K562 (cell line): Measurements from ENCODE around the gene EBI3. TPM values are rescaled to one million over a fixed set of nuclear protein-coding genes. Genes with fewer than 3 reads are reported as not detected.

Experiments used
- ELF1 ChIP-seq: fragments of 200-800 bp; sonication (Bioruptor generic); IDR thresholded peaks from 2 replicates; pipeline ENCODE4 v1.6.1; 2016; ENCODE audit warnings: missing genetic modification characterization, missing compliant biosample characterization
- GTF2F1 ChIP-seq: IDR thresholded peaks from 2 replicates; pipeline ENCODE4 v1.6.1; 2011; ENCODE audit warnings: low read depth, low read length, improper control_type of control experiment
- IRF2 ChIP-seq: sonication (generic); formaldehyde crosslinking; IDR thresholded peaks from 2 replicates; pipeline ENCODE4 v1.8.1; 2022; ENCODE audit warnings: mild to moderate bottlenecking, missing genetic modification reagents
- OTX1 ChIP-seq: fragments of 450-650 bp; formaldehyde crosslinking; IDR thresholded peaks from 2 replicates; pipeline ENCODE4 v1.4.0; 2022; ENCODE audit warnings: mild to moderate bottlenecking
- SMAD1 ChIP-seq: fragments of 150-350 bp; IDR thresholded peaks from 2 replicates; pipeline ENCODE4 v1.6.1; 2014; ENCODE audit warnings: low read length, low read depth; ENCODE audit not compliant: partially characterized antibody
- TAF1 ChIP-seq: IDR thresholded peaks from 2 replicates; pipeline ENCODE4 v1.6.1; 2011; ENCODE audit warnings: mild to moderate bottlenecking, low read length, moderate library complexity; ENCODE audit not compliant: insufficient read depth, control insufficient read depth, severe bottlenecking; ENCODE audit errors: extremely low read depth
- TEAD4 ChIP-seq, 2 experiments: sonication (generic) in 1 of 2; formaldehyde crosslinking in 1 of 2; IDR thresholded peaks; 2 replicates each; pipeline versions ENCODE4 v1.6.1 to v1.8.0; 2012 to 2022; ENCODE audit warnings: borderline replicate concordance in 1 of 2, inconsistent platforms in 1 of 2, low read length in 1 of 2, mild to moderate bottlenecking in 1 of 2, missing genetic modification reagents in 1 of 2
- TSC22D4 ChIP-seq: fragments of 450-650 bp; IDR thresholded peaks from 2 replicates; pipeline ENCODE4 v1.6.1; 2016; ENCODE audit warnings: missing genetic modification characterization, missing biosample characterization, control low read depth
- ZBED1 ChIP-seq: IDR thresholded peaks from 2 replicates; pipeline ENCODE4 v1.6.1; 2014
- ZNF121 ChIP-seq: sonication (generic); formaldehyde crosslinking; conservative IDR thresholded peaks from 2 replicates; pipeline ENCODE4 v1.8.0; 2022; ENCODE audit warnings: missing genetic modification reagents
- polyA plus RNA-seq, 8 experiments: library from polyadenylated mRNA; depleted of rRNA in 4 of 8; stranded (reverse) in 5 of 8; unstranded in 3 of 8; fragments of >200 nt; fragmentation: Nextera tagmentation in 2 of 8; fragmentation: Illumina TruSeq in 1 of 8; extraction: Ambion mirVana in 2 of 8; extraction: Trizol in 1 of 8; gene quantifications; 2 replicates each; pipeline versions ENCODE4 v1.2.1 to v1.2.3, GENCODE V29; 2011 to 2014; ENCODE audit warnings: inconsistent platforms in 1 of 8, missing spikeins in 1 of 8
- total RNA-seq, 7 experiments: library from RNA; depleted of rRNA in 6 of 7; stranded (reverse); fragments of >200 nt in 6 of 7; fragmentation: Illumina TruSeq in 2 of 7; extraction: Trizol in 2 of 7; gene quantifications; 2 replicates each; pipeline versions ENCODE4 v1.2.1 to v1.2.3, GENCODE V29; 2011 to 2021; ENCODE audit warnings: low replicate concordance in 1 of 7
- TF ChIP-seq, protein P1 (sequence below), 2 experiments: fragments of 450-650 bp; IDR thresholded peaks; 2 replicates each; pipeline ENCODE4 v1.6.1; 2018; ENCODE audit warnings: mild to moderate bottlenecking in 2 of 2, low read depth in 1 of 2; ENCODE audit not compliant: partially characterized antibody in 2 of 2
- TF ChIP-seq, protein P2 (sequence below), 2 experiments: fragments of 450-650 bp; conservative IDR thresholded peaks; 2 replicates each; pipeline ENCODE4 v1.6.1; 2017; ENCODE audit warnings: mild to moderate bottlenecking in 2 of 2, moderate library complexity in 2 of 2
- TF ChIP-seq, protein P3 (sequence below): conservative IDR thresholded peaks from 2 replicates; pipeline ENCODE4 v1.6.1; 2011; ENCODE audit warnings: low read depth, mild to moderate bottlenecking, low read length; ENCODE audit not compliant: control insufficient read depth
- TF ChIP-seq, protein P4 (sequence below): fragments of 250-450 bp; sonication (Bioruptor Pico); IDR thresholded peaks from 2 replicates; pipeline ENCODE4 v1.9.0; 2021; ENCODE audit warnings: mild to moderate bottlenecking, inconsistent platforms
- TF ChIP-seq, protein P5 (sequence below): fragments of 250-450 bp; sonication (Bioruptor Pico); IDR thresholded peaks from 2 replicates; pipeline ENCODE4 v1.5.0; 2020; ENCODE audit warnings: mild to moderate bottlenecking

EBI3 gene
- total and polyA plus RNA-seq, 9 of the 15 experiments (the other 6 are each of a cell fraction or from before 2014, with no cell fraction given): 0.08 to 0.35 (median 0.22) TPM; not detected in 6

DNA sequence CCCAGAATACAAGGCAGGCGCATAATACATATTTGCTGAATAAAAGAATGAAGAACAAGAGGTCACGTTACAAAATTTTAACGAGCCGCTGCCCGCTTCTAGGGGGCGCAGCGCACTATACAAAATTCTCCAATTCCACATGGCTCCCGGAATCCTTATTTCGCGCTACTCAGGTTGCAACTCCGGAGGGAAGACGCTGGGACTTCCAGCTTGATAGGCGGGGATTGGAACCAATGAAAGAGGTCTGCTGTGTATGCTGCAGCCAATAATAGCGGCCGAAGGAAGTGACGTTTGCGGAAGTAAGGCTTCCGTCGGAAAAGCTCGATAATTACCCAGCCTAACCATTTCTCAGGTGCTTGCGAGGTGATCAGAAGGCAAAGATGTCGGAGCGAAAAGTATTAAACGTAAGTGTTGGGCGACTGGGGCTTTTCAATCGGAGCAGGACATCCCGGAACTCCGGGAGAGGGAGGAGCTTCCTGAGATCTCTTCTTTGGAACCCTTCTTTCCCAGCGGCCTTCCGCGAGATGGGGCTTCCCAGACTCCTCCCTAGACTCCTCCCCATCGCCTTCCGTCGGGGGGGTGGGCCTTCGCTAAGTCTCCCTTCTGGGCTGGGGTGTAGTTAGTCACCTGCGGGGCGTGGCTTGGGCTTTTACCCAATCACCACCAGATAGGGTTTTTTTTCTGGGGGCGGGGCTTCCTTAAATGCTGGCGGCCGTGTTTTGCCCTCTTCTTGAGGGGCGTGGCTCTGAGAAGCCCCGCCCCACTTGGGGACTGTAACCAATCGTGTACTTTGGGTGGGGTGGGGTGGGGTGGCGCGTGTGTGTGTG is 17.7 kb downstream of the EBI3 start, which contains the start of gene YJU2 (continued):
- TF ChIP-seq, protein P1, sequence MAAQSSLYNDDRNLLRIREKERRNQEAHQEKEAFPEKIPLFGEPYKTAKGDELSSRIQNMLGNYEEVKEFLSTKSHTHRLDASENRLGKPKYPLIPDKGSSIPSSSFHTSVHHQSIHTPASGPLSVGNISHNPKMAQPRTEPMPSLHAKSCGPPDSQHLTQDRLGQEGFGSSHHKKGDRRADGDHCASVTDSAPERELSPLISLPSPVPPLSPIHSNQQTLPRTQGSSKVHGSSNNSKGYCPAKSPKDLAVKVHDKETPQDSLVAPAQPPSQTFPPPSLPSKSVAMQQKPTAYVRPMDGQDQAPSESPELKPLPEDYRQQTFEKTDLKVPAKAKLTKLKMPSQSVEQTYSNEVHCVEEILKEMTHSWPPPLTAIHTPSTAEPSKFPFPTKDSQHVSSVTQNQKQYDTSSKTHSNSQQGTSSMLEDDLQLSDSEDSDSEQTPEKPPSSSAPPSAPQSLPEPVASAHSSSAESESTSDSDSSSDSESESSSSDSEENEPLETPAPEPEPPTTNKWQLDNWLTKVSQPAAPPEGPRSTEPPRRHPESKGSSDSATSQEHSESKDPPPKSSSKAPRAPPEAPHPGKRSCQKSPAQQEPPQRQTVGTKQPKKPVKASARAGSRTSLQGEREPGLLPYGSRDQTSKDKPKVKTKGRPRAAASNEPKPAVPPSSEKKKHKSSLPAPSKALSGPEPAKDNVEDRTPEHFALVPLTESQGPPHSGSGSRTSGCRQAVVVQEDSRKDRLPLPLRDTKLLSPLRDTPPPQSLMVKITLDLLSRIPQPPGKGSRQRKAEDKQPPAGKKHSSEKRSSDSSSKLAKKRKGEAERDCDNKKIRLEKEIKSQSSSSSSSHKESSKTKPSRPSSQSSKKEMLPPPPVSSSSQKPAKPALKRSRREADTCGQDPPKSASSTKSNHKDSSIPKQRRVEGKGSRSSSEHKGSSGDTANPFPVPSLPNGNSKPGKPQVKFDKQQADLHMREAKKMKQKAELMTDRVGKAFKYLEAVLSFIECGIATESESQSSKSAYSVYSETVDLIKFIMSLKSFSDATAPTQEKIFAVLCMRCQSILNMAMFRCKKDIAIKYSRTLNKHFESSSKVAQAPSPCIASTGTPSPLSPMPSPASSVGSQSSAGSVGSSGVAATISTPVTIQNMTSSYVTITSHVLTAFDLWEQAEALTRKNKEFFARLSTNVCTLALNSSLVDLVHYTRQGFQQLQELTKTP (IDR thresholded peaks at IDR 0.05; ENCODE audit: low read depth in 1 of 2, partially characterized antibody in 2 of 2): peak in 1 of 2 experiments; percentile 92
- no peak; the same call in 1 of the 2 replicates for TF ChIP-seq ZBED1
- TF ChIP-seq GTF2F1: no peak
- peak; percentile 70 for TF ChIP-seq TEAD4 (IDR thresholded peaks at IDR 0.05; ENCODE audit: low read length)
- TF ChIP-seq TEAD4 (CRISPR knock-in tag; IDR thresholded peaks at IDR 0.05; ENCODE audit: borderline replicate concordance): no peak
- TF ChIP-seq, protein P2, sequence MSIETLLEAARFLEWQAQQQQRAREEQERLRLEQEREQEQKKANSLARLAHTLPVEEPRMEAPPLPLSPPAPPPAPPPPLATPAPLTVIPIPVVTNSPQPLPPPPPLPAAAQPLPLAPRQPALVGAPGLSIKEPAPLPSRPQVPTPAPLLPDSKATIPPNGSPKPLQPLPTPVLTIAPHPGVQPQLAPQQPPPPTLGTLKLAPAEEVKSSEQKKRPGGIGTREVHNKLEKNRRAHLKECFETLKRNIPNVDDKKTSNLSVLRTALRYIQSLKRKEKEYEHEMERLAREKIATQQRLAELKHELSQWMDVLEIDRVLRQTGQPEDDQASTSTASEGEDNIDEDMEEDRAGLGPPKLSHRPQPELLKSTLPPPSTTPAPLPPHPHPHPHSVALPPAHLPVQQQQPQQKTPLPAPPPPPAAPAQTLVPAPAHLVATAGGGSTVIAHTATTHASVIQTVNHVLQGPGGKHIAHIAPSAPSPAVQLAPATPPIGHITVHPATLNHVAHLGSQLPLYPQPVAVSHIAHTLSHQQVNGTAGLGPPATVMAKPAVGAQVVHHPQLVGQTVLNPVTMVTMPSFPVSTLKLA (conservative IDR thresholded peaks at IDR 0.05): peak; percentile 94 to 97
- TF ChIP-seq, protein P3, sequence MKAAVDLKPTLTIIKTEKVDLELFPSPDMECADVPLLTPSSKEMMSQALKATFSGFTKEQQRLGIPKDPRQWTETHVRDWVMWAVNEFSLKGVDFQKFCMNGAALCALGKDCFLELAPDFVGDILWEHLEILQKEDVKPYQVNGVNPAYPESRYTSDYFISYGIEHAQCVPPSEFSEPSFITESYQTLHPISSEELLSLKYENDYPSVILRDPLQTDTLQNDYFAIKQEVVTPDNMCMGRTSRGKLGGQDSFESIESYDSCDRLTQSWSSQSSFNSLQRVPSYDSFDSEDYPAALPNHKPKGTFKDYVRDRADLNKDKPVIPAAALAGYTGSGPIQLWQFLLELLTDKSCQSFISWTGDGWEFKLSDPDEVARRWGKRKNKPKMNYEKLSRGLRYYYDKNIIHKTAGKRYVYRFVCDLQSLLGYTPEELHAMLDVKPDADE: no peak; the same call in 1 of the 2 replicates
- no peak for TF ChIP-seq IRF2
- TF ChIP-seq SMAD1: peak; percentile 42
- TF ChIP-seq TAF1: peak; percentile 86
- TF ChIP-seq OTX1: 0 out of 2 replicates have a peak, but pooled peaks have one; percentile 42
- TF ChIP-seq TSC22D4: no peak
- TF ChIP-seq, protein P4, sequence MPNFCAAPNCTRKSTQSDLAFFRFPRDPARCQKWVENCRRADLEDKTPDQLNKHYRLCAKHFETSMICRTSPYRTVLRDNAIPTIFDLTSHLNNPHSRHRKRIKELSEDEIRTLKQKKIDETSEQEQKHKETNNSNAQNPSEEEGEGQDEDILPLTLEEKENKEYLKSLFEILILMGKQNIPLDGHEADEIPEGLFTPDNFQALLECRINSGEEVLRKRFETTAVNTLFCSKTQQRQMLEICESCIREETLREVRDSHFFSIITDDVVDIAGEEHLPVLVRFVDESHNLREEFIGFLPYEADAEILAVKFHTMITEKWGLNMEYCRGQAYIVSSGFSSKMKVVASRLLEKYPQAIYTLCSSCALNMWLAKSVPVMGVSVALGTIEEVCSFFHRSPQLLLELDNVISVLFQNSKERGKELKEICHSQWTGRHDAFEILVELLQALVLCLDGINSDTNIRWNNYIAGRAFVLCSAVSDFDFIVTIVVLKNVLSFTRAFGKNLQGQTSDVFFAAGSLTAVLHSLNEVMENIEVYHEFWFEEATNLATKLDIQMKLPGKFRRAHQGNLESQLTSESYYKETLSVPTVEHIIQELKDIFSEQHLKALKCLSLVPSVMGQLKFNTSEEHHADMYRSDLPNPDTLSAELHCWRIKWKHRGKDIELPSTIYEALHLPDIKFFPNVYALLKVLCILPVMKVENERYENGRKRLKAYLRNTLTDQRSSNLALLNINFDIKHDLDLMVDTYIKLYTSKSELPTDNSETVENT (CRISPR knock-in tag): no peak
- TF ChIP-seq ZNF121 (CRISPR knock-in tag): no peak
- TF ChIP-seq, protein P5, sequence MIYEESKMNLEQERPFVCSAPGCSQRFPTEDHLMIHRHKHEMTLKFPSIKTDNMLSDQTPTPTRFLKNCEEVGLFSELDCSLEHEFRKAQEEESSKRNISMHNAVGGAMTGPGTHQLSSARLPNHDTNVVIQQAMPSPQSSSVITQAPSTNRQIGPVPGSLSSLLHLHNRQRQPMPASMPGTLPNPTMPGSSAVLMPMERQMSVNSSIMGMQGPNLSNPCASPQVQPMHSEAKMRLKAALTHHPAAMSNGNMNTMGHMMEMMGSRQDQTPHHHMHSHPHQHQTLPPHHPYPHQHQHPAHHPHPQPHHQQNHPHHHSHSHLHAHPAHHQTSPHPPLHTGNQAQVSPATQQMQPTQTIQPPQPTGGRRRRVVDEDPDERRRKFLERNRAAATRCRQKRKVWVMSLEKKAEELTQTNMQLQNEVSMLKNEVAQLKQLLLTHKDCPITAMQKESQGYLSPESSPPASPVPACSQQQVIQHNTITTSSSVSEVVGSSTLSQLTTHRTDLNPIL (CRISPR knock-in tag): 0 out of 2 replicates have a peak, but pooled peaks have one; percentile 45
- peak; percentile 100 for TF ChIP-seq ELF1 (tag)
